ENCODE results near the gene SPINT1. TPM values are rescaled to one million over a fixed set of nuclear protein-coding genes. Genes with fewer than 3 reads are reported as not detected.
A peak's percentile ranks its signal among the peaks of the same experiment; 100 is the strongest.

Gene SPINT1, protein sequence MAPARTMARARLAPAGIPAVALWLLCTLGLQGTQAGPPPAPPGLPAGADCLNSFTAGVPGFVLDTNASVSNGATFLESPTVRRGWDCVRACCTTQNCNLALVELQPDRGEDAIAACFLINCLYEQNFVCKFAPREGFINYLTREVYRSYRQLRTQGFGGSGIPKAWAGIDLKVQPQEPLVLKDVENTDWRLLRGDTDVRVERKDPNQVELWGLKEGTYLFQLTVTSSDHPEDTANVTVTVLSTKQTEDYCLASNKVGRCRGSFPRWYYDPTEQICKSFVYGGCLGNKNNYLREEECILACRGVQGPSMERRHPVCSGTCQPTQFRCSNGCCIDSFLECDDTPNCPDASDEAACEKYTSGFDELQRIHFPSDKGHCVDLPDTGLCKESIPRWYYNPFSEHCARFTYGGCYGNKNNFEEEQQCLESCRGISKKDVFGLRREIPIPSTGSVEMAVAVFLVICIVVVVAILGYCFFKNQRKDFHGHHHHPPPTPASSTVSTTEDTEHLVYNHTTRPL
- 1 to 10 TPM; 4.9 to 5.1 TPM for total RNA-seq

- peaks cover 32% of the 10 kb centered on the region for H3K27me3 Mint-ChIP-seq
- DNase-seq = peak; percentile 49
- ChIA-PET POLR2A (interaction anchor here (0.8 to 2.4 kb wide), 5 partner anchors 11 to 249 kb away, joined by 3 to 14 read pairs (median 5); partner anchors contain the start of gene VPS18), CTCF (interaction anchor here (0.7 to 2.5 kb wide), 5 partner anchors 15 to 254 kb away, joined by 3 to 20 read pairs (median 5); partner anchors contain the start of gene VPS18)
- H3K9me3 Mint-ChIP-seq = no peaks in the 10 kb centered on the region
- H3K4me1 Mint-ChIP-seq = peaks cover 24% of the 10 kb centered on the region
- H3K4me3 Mint-ChIP-seq = peak within 1 kb of the TSS; percentile 74
- H3K27ac Mint-ChIP-seq = no peak within 1 kb of the TSS
- H3K36me3 Mint-ChIP-seq (ENCODE audit: low read depth) = no peaks in the 10 kb centered on the region
Observed at GRCh38 chr15:40843885-40844695, at the start of gene SPINT1. SPINT1 (plus strand) TSS chr15:40844048; CDS start chr15:40844555, 507 bp downstream.

- no peaks in the 10 kb centered on the region for H3K27me3 Mint-ChIP-seq
- H3K9me3 Mint-ChIP-seq = no peaks in the 10 kb centered on the region
- no peak for DNase-seq
- CTCF ChIA-PET = interaction anchor here (1.6 kb wide), 1 partner anchor 13 kb away, joined by 5 read pairs; no protein-coding TSS in a partner anchor
- H3K36me3 Mint-ChIP-seq (ENCODE audit: low read depth) = peaks cover 29% of the 10 kb centered on the region
- POLR2A ChIA-PET = interaction anchor here (2.1 kb wide), 1 partner anchor 11 kb away, joined by 7 read pairs; the partner anchor contains the start of genes DNAJC17 and ZFYVE19
- H3K4me1 Mint-ChIP-seq = peaks cover 15% of the 10 kb centered on the region
- H3K4me3 Mint-ChIP-seq = no peak overlapping the region
- no peak overlapping the region for H3K27ac Mint-ChIP-seq
Observed at GRCh38 chr15:40796041-40796440, 47.8 kb upstream of the SPINT1 start.

- Mint-ChIP-seq H3K4me3 (no peak overlapping the region), H3K27ac (no peak overlapping the region), H3K27me3 (no peaks in the 10 kb centered on the region), H3K4me1 (peaks cover 17% of the 10 kb centered on the region), H3K36me3 (ENCODE audit: low read depth) (peaks cover 32% of the 10 kb centered on the region), H3K9me3 (no peaks in the 10 kb centered on the region)
- ChIA-PET POLR2A (interaction anchor here (2.1 kb wide), 1 partner anchor 10 kb away, joined by 7 read pairs; the partner anchor contains the start of genes DNAJC17 and ZFYVE19), CTCF (interaction anchor here (1.6 kb wide), 1 partner anchor 14 kb away, joined by 5 read pairs; no protein-coding TSS in a partner anchor)
- DNase-seq = no peak
Observed at GRCh38 chr15:40796512-40796911, 47.3 kb upstream of the SPINT1 start.

DNA sequence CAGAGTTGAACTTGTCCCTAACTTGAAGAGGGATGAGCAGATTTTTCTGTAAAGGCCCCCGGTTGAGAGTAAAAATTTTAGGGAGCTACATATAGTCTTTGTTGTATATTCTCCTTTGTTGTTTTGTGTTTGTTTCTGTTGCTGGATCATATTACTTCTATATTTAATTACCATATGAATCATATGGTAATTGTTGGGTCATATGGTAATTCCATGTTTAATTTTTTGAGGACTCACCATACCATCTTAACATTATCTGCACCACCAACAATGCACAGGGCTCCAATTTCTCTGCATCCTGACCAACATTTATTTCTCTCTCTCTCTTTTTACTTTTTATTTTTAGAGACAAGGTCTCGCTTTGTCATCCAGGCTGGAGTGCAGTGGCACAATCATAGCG lies 44.3 kb upstream of the SPINT1 start:
- CTCF ChIA-PET = interaction anchor here (1.6 kb wide), 1 partner anchor 17 kb away, joined by 5 read pairs; no protein-coding TSS in a partner anchor
- Mint-ChIP-seq H3K4me3 (no peak overlapping the region), H3K27me3 (no peaks in the 10 kb centered on the region), H3K9me3 (no peaks in the 10 kb centered on the region), H3K36me3 (ENCODE audit: low read depth) (peaks cover 22% of the 10 kb centered on the region), H3K4me1 (peaks cover 12% of the 10 kb centered on the region), H3K27ac (no peak overlapping the region)
- DNase-seq = no peak
- POLR2A ChIA-PET = no interaction called here

DNA sequence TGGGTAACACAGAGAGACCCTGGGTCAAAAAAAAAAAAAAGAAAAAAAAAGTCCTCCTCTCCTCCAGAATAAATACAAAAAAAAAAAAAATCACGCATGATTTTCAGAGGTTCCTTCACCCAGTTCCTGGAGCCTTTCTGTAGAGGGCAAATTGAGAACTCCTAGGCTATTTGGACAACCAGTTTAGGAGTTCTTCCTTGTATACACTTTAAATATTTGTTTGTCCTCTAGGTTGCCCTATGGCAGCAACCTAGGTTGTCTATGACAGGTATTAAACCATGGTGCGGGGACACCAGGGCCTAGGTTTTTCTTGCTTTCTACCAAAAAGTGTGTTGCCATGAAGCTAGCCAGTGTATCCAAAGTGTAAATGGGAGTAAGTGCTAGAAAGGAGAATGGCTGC lies 40.8 kb upstream of the SPINT1 start:
- POLR2A ChIA-PET = no interaction called here
- CTCF ChIA-PET = interaction anchor here (0.7 to 1.3 kb wide), 2 partner anchors 21 to 52 kb away, joined by 4 to 5 read pairs; no protein-coding TSS in a partner anchor
- Mint-ChIP-seq H3K36me3 (ENCODE audit: low read depth) (peaks cover 14% of the 10 kb centered on the region), H3K9me3 (no peaks in the 10 kb centered on the region), H3K27me3 (no peaks in the 10 kb centered on the region), H3K4me1 (peaks cover 24% of the 10 kb centered on the region), H3K4me3 (no peak overlapping the region), H3K27ac (no peak overlapping the region)
- no peak for DNase-seq

- H3K9me3 Mint-ChIP-seq = no peaks in the 10 kb centered on the region
- CTCF ChIA-PET = interaction anchor here (0.6 kb wide), 1 partner anchor 148 kb away, joined by 4 read pairs; no protein-coding TSS in a partner anchor
- H3K4me3 Mint-ChIP-seq = no peak overlapping the region
Observed at GRCh38 chr15:40803688-40804087, 40.2 kb upstream of the SPINT1 start.

GRCh38 chr15:40806672-40807027 lies 37.2 kb upstream of the SPINT1 start:
- peaks cover 3% of the 10 kb centered on the region for H3K36me3 Mint-ChIP-seq (ENCODE audit: low read depth)
- H3K4me1 Mint-ChIP-seq = peaks cover 28% of the 10 kb centered on the region
- H3K4me3 Mint-ChIP-seq = peak overlapping the region; percentile 91
- H3K9me3 Mint-ChIP-seq = no peaks in the 10 kb centered on the region
- peak overlapping the region; percentile 95 for H3K27ac Mint-ChIP-seq
- no peak for DNase-seq
- ChIA-PET POLR2A (interaction anchor here (0.8 to 2.3 kb wide), 11 partner anchors 10 to 111 kb away, joined by 3 to 15 read pairs (median 4); partner anchors contain the start of genes C15orf62 and RAD51), CTCF (interaction anchor here (0.7 to 4.0 kb wide), 13 partner anchors 20 to 1079 kb away, joined by 3 to 16 read pairs (median 3); partner anchors contain the start of genes GCHFR, RAD51 and VPS18)
- H3K27me3 Mint-ChIP-seq = no peaks in the 10 kb centered on the region

More at GRCh38 chr15:40803688-40804087, 40.2 kb upstream of the SPINT1 start:
- no peaks in the 10 kb centered on the region for H3K27me3 Mint-ChIP-seq
- no peak for DNase-seq
- peaks cover 8% of the 10 kb centered on the region for H3K36me3 Mint-ChIP-seq (ENCODE audit: low read depth)
- no peak overlapping the region for H3K27ac Mint-ChIP-seq
- H3K4me1 Mint-ChIP-seq = peaks cover 27% of the 10 kb centered on the region
- POLR2A ChIA-PET = interaction anchor here (0.7 kb wide), 1 partner anchor 1315 kb away, joined by 3 read pairs; no protein-coding TSS in a partner anchor

- no peaks in the 10 kb centered on the region for H3K27me3 Mint-ChIP-seq
- ChIA-PET POLR2A (interaction anchor here (1.0 to 2.3 kb wide), 10 partner anchors 11 to 112 kb away, joined by 3 to 15 read pairs (median 4); partner anchors contain the start of genes C15orf62 and RAD51), CTCF (interaction anchor here (0.6 to 4.0 kb wide), 13 partner anchors 14 to 236 kb away, joined by 3 to 16 read pairs (median 3); partner anchors contain the start of genes GCHFR and VPS18)
- no peaks in the 10 kb centered on the region for H3K9me3 Mint-ChIP-seq
- H3K4me1 Mint-ChIP-seq = peaks cover 25% of the 10 kb centered on the region
- peak; percentile 96 for DNase-seq
- H3K36me3 Mint-ChIP-seq (ENCODE audit: low read depth) = no peaks in the 10 kb centered on the region
- H3K27ac Mint-ChIP-seq = peak within 1 kb of the TSS; percentile 95
- peak within 1 kb of the TSS; percentile 91 for H3K4me3 Mint-ChIP-seq
Observed at GRCh38 chr15:40807028-40807887, 36.6 kb upstream of the SPINT1 start, which contains the start of the genes DNAJC17 and ZFYVE19. DNAJC17 (minus strand) TSS chr15:40807473; CDS start chr15:40807446, 27 bp downstream. ZFYVE19 (plus strand) TSS chr15:40807089; CDS start chr15:40807590, 501 bp downstream.

GRCh38 chr15:40807888-40808461 lies 35.9 kb upstream of the SPINT1 start:
- H3K36me3 Mint-ChIP-seq (ENCODE audit: low read depth) = no peaks in the 10 kb centered on the region
- ChIA-PET CTCF (interaction anchor here (0.6 to 4.0 kb wide), 9 partner anchors 22 to 237 kb away, joined by 3 to 16 read pairs (median 3); partner anchors contain the start of genes GCHFR and VPS18), POLR2A (interaction anchor here (1.2 to 2.3 kb wide), 8 partner anchors 11 to 113 kb away, joined by 3 to 15 read pairs (median 5); partner anchors contain the start of genes C15orf62 and RAD51)
- no peak for DNase-seq
- H3K4me3 Mint-ChIP-seq = peak overlapping the region; percentile 91
- no peaks in the 10 kb centered on the region for H3K9me3 Mint-ChIP-seq
- H3K27ac Mint-ChIP-seq = peak overlapping the region; percentile 95
- H3K4me1 Mint-ChIP-seq = peaks cover 25% of the 10 kb centered on the region
- H3K27me3 Mint-ChIP-seq = no peaks in the 10 kb centered on the region

DNA sequence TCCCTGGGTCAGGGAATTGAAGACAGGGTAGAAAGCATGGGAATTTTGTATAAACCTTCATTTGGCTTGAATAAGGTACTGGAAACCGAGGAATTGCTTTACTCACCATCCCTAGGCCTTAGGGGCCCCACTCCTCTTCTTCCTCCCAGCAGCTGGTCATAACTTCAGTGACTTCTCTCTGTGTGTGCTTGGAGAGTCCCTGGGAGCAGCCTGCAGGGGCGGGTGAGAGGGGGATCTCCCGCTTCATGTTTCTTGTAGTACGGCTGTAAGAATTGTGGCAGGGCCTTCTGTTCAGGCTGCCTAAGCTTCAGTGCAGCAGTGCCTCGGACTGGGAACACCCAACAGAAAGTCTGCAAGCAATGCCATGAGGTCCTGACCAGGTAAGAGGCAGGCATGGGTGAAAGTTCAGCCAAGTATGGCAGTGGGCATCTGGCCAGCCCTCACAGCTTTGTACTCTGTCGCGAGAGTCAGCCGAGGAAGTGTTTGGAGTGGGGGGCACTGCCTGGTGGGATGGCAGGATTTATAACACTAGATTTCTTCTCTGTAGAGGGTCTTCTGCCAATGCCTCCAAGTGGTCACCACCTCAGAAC lies 34.9 kb upstream of the SPINT1 start:
- ChIA-PET CTCF (no interaction called here), POLR2A (no interaction called here)
- Mint-ChIP-seq H3K27ac (no peak overlapping the region), H3K9me3 (no peaks in the 10 kb centered on the region), H3K4me3 (peak overlapping the region; percentile 91), H3K27me3 (no peaks in the 10 kb centered on the region), H3K36me3 (ENCODE audit: low read depth) (peaks cover 5% of the 10 kb centered on the region), H3K4me1 (peaks cover 25% of the 10 kb centered on the region)
- DNase-seq = no peak
